K562 (cell line): ENCODE results near the gene TXLNA. TPM values are rescaled to one million over a fixed set of nuclear protein-coding genes. Genes with fewer than 3 reads are reported as not detected.

Experiments
- CBFA2T3 ChIP-seq: fragments of 450-650 bp; IDR thresholded peaks from 2 replicates; pipeline ENCODE4 v1.6.1; 2017
- CC2D1A ChIP-seq: fragments of 450-650 bp; IDR thresholded peaks from 2 replicates; pipeline ENCODE4 v1.6.1; 2017; ENCODE audit warnings: mild to moderate bottlenecking
- CEBPB ChIP-seq: fragments of 450-650 bp; IDR thresholded peaks from 2 replicates; pipeline ENCODE4 v1.6.1; 2016; ENCODE audit warnings: missing genetic modification characterization, missing compliant biosample characterization
- CREB1 ChIP-seq, 2 experiments: sonication (generic) in 1 of 2; formaldehyde crosslinking in 1 of 2; IDR thresholded peaks; 2 replicates each; pipeline versions ENCODE4 v1.6.1 to v1.8.0; 2012 to 2022; ENCODE audit warnings: inconsistent platforms in 1 of 2, mild to moderate bottlenecking in 1 of 2, missing genetic modification reagents in 1 of 2, moderate library complexity in 1 of 2
- CREBBP ChIP-seq: IDR thresholded peaks from one replicate; pipeline ENCODE4 v1.6.1; 2012; ENCODE audit warnings: low read depth, mild to moderate bottlenecking, control low read depth, inconsistent platforms, low read length
- ELF2 ChIP-seq: fragments of 250-450 bp; sonication (Bioruptor Pico); IDR thresholded peaks from 2 replicates; pipeline ENCODE4 v1.5.0; 2021; ENCODE audit warnings: mild to moderate bottlenecking
- EWSR1 ChIP-seq: fragments of 450-650 bp; IDR thresholded peaks from 2 replicates; pipeline ENCODE4 v1.6.1; 2018; ENCODE audit warnings: borderline replicate concordance, mild to moderate bottlenecking, low read depth, moderate library complexity; ENCODE audit not compliant: partially characterized antibody
- HDAC1 ChIP-seq, 2 experiments: fragments of 450-650 bp; IDR thresholded peaks; 2 replicates each; pipeline ENCODE4 v1.6.1; 2016 to 2017; ENCODE audit warnings: inconsistent platforms in 1 of 2, mild to moderate bottlenecking in 1 of 2, moderate library complexity in 1 of 2
- HDAC3 ChIP-seq: fragments of 450-650 bp; IDR thresholded peaks from 2 replicates; pipeline ENCODE4 v1.6.1; 2018; ENCODE audit warnings: borderline replicate concordance, mild to moderate bottlenecking, moderate library complexity; ENCODE audit not compliant: partially characterized antibody
- HNRNPK ChIP-seq: fragments of 200-400 bp; formaldehyde crosslinking; IDR thresholded peaks from one replicate; pipeline ENCODE4 v1.6.1; 2018; ENCODE audit warnings: mild to moderate bottlenecking, low read depth, low read length; ENCODE audit not compliant: poor library complexity, severe bottlenecking
- HNRNPLL ChIP-seq: fragments of 200-400 bp; formaldehyde crosslinking; IDR thresholded peaks from 2 replicates; pipeline ENCODE4 v1.6.1; 2017; ENCODE audit warnings: low read length, low read depth, mild to moderate bottlenecking; ENCODE audit not compliant: poor library complexity, severe bottlenecking
- KLF10 ChIP-seq: fragments of 250-450 bp; sonication (Bioruptor Pico); IDR thresholded peaks from 2 replicates; pipeline ENCODE4 v1.6.1; 2021; ENCODE audit warnings: matching md5 sums
- NCOA2 ChIP-seq, 2 experiments: fragments of 450-650 bp; IDR thresholded peaks; 2 replicates each; pipeline ENCODE4 v1.6.1; 2018; ENCODE audit warnings: mild to moderate bottlenecking in 2 of 2, moderate library complexity in 1 of 2; ENCODE audit not compliant: partially characterized antibody in 2 of 2
- NFE2 ChIP-seq: IDR thresholded peaks from 2 replicates; pipeline ENCODE4 v1.6.1; 2014; ENCODE audit warnings: antibody characterized with exemption, low read depth
- PHTF2 ChIP-seq: fragments of 250-450 bp; sonication (Bioruptor Pico); IDR thresholded peaks from 2 replicates; pipeline ENCODE4 v1.5.0; 2021; ENCODE audit warnings: mild to moderate bottlenecking
- POU5F1 ChIP-seq: fragments of 150-350 bp; IDR thresholded peaks from 2 replicates; pipeline ENCODE4 v1.6.1; 2014; ENCODE audit warnings: borderline replicate concordance, low read length, low read depth, mild to moderate bottlenecking; ENCODE audit not compliant: partially characterized antibody
- SMARCC2 ChIP-seq: fragments of 450-650 bp; IDR thresholded peaks from 2 replicates; pipeline ENCODE4 v1.6.1; 2017; ENCODE audit warnings: antibody characterized with exemption, moderate library complexity, mild to moderate bottlenecking, low read depth
- SREBF1 ChIP-seq: fragments of 150-350 bp; IDR thresholded peaks from 2 replicates; pipeline ENCODE4 v1.6.1; 2014; ENCODE audit warnings: antibody characterized with exemption, low read depth, low read length, borderline replicate concordance
- SUPT5H ChIP-seq: fragments of 450-650 bp; IDR thresholded peaks from 2 replicates; pipeline ENCODE4 v1.6.1; 2016
- TAL1 ChIP-seq: fragments of 450-650 bp; IDR thresholded peaks from 2 replicates; pipeline ENCODE4 v1.6.1; 2016; ENCODE audit warnings: mild to moderate bottlenecking
- ZNF3 ChIP-seq: fragments of 250-450 bp; sonication (Bioruptor Pico); IDR thresholded peaks from 2 replicates; pipeline ENCODE4 v1.5.0; 2021; ENCODE audit warnings: mild to moderate bottlenecking, moderate library complexity
- ZNF766 ChIP-seq: fragments of 200-800 bp; sonication (Bioruptor generic); conservative IDR thresholded peaks from 2 replicates; pipeline ENCODE4 v1.6.1; 2016; ENCODE audit warnings: missing genetic modification characterization, missing compliant biosample characterization
- ZNF778 ChIP-seq: fragments of 450-650 bp; formaldehyde crosslinking; IDR thresholded peaks from 2 replicates; pipeline ENCODE4 v1.4.0; 2020; ENCODE audit warnings: mild to moderate bottlenecking, moderate library complexity
- polyA plus RNA-seq, 8 experiments: library from polyadenylated mRNA; depleted of rRNA in 4 of 8; stranded (reverse) in 5 of 8; unstranded in 3 of 8; fragments of >200 nt; fragmentation: Nextera tagmentation in 2 of 8; fragmentation: Illumina TruSeq in 1 of 8; extraction: Ambion mirVana in 2 of 8; extraction: Trizol in 1 of 8; gene quantifications; 2 replicates each; pipeline versions ENCODE4 v1.2.1 to v1.2.3, GENCODE V29; 2011 to 2014; ENCODE audit warnings: inconsistent platforms in 1 of 8, missing spikeins in 1 of 8
- total RNA-seq, 7 experiments: library from RNA; depleted of rRNA in 6 of 7; stranded (reverse); fragments of >200 nt in 6 of 7; fragmentation: Illumina TruSeq in 2 of 7; extraction: Trizol in 2 of 7; gene quantifications; 2 replicates each; pipeline versions ENCODE4 v1.2.1 to v1.2.3, GENCODE V29; 2011 to 2021; ENCODE audit warnings: low replicate concordance in 1 of 7
- TF ChIP-seq, protein P1 (sequence below), 2 experiments: fragments of 450-650 bp; IDR thresholded peaks; 2 replicates each; pipeline ENCODE4 v1.6.1; 2016
- TF ChIP-seq, protein P2 (sequence below): fragments of 250-450 bp; sonication (Bioruptor Pico); IDR thresholded peaks from 2 replicates; pipeline ENCODE4 v1.8.0; 2021; ENCODE audit warnings: borderline replicate concordance, mild to moderate bottlenecking, moderate library complexity; ENCODE audit not compliant: poor library complexity, severe bottlenecking
- TF ChIP-seq, protein P3 (sequence below): fragments of 250-450 bp; sonication (Bioruptor Pico); IDR thresholded peaks from 2 replicates; pipeline ENCODE4 v1.8.0; 2022; ENCODE audit warnings: moderate library complexity, mild to moderate bottlenecking, inconsistent platforms
- TF ChIP-seq, protein P4 (sequence below): fragments of 250-450 bp; sonication (Bioruptor Pico); IDR thresholded peaks from 2 replicates; pipeline ENCODE4 v1.5.0; 2021

Gene TXLNA
- total and polyA plus RNA-seq, 9 of the 15 experiments (the other 6 are each of a cell fraction or from before 2014, with no cell fraction given) = 9.2 to 54.5 (median 39.3) TPM

DNA sequence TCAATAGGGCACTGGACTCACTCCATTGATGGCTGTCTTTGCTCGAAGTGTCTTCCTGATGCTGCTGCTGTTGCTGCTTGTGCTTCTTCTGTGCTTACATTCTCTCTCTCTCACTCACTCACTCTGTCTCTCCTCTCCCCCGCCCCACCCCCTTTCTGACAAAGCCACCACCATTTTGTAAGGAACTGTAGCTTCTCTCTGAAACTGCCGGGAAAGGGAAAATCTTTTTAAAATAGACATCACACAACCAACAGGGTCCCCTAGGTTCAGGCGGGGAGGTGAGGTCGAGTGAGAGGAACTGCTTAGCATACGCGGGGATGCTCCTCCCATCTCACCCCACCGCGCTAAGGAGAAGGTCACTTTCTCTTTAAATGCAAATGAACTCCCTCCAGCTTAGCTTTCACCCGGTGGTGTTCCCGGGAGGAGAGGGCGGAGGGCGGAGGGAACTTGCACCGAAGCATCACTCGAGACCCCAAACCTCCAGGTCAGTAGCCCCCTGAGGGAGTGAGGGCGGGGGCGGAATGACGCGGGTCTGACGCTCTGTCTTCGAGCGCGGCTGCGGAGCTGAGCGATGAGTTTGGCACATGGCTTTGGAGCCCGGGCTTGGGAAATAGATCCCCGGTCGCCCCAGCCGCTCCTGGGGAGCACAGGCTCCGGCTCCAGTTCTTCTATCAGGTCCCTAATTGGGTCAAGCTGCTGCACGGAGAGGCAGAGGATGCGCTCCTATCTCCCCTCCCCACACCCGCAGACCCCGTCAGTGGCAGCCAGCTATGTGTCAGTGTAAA is 20.9 kb downstream of the TXLNA start, which contains the start of gene CCDC28B (continued):
- TF ChIP-seq, protein P1, sequence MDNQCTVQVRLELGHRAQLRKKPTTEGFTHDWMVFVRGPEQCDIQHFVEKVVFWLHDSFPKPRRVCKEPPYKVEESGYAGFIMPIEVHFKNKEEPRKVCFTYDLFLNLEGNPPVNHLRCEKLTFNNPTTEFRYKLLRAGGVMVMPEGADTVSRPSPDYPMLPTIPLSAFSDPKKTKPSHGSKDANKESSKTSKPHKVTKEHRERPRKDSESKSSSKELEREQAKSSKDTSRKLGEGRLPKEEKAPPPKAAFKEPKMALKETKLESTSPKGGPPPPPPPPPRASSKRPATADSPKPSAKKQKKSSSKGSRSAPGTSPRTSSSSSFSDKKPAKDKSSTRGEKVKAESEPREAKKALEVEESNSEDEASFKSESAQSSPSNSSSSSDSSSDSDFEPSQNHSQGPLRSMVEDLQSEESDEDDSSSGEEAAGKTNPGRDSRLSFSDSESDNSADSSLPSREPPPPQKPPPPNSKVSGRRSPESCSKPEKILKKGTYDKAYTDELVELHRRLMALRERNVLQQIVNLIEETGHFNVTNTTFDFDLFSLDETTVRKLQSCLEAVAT (IDR thresholded peaks at IDR 0.05) = peak in 1 of 2 experiments; percentile 65; a peak in 1 of 4 replicates
- TF ChIP-seq NCOA2 (IDR thresholded peaks at IDR 0.05; ENCODE audit: partially characterized antibody in 2 of 2) = no peak
- TF ChIP-seq CEBPB = no peak
- no peak for TF ChIP-seq TAL1
- no peak for TF ChIP-seq SREBF1
- TF ChIP-seq, protein P2, sequence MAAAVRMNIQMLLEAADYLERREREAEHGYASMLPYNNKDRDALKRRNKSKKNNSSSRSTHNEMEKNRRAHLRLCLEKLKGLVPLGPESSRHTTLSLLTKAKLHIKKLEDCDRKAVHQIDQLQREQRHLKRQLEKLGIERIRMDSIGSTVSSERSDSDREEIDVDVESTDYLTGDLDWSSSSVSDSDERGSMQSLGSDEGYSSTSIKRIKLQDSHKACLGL (CRISPR knock-in tag) = no peak
- no peak for TF ChIP-seq SMARCC2
- TF ChIP-seq, protein P3, sequence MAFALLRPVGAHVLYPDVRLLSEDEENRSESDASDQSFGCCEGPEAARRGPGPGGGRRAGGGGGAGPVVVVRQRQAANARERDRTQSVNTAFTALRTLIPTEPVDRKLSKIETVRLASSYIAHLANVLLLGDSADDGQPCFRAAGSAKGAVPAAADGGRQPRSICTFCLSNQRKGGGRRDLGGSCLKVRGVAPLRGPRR (CRISPR knock-in tag) = no peak
- TF ChIP-seq ELF2 (CRISPR knock-in tag) = no peak
- TF ChIP-seq POU5F1 = no peak
- TF ChIP-seq EWSR1 = no peak
- no peak for TF ChIP-seq ZNF778 (CRISPR knock-in tag)
- TF ChIP-seq ZNF3 (CRISPR knock-in tag) = no peak
- no peak for TF ChIP-seq CREBBP
- TF ChIP-seq, protein P4, sequence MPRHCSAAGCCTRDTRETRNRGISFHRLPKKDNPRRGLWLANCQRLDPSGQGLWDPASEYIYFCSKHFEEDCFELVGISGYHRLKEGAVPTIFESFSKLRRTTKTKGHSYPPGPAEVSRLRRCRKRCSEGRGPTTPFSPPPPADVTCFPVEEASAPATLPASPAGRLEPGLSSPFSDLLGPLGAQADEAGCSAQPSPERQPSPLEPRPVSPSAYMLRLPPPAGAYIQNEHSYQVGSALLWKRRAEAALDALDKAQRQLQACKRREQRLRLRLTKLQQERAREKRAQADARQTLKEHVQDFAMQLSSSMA (CRISPR knock-in tag) = no peak
- TF ChIP-seq CBFA2T3 = no peak
- TF ChIP-seq HDAC3 = no peak
- TF ChIP-seq HDAC1 (IDR thresholded peaks at IDR 0.05) = peak in 1 of 2 experiments; percentile 62; a peak in 1 of 4 replicates
- TF ChIP-seq SUPT5H = no peak
- 0 out of 2 replicates have a peak, but pooled peaks have one; percentile 20 for TF ChIP-seq ZNF766 (CRISPR knock-in tag)
- TF ChIP-seq HNRNPLL = no peak
- TF ChIP-seq KLF10 (CRISPR knock-in tag) = no peak
- no peak for TF ChIP-seq PHTF2
- no peak for TF ChIP-seq HNRNPK
- TF ChIP-seq NFE2 = no peak
- TF ChIP-seq CREB1 (IDR thresholded peaks at IDR 0.05) = peak; percentile 82; the same call in 1 of the 2 replicates
- TF ChIP-seq CREB1 (CRISPR knock-in tag; IDR thresholded peaks at IDR 0.05) = peak; percentile 79
- no peak for TF ChIP-seq CC2D1A
